IMR-90 (cell line): ENCODE data around the gene KLHL11.

Experiments used
- CTCF ChIP-seq: conservative IDR thresholded peaks from 2 replicates; pipeline ENCODE4 v1.5.1; 2012; ENCODE audit warnings: mild to moderate bottlenecking, low read depth, low read length, improper control_type of control experiment
- POLR2A ChIP-seq: IDR thresholded peaks from 2 replicates; pipeline ENCODE4 v1.6.1; 2012; ENCODE audit warnings: mild to moderate bottlenecking, low read depth, low read length
- TF ChIP-seq, protein P1 (sequence below): fragments of 150-350 bp; IDR thresholded peaks from 2 replicates; pipeline ENCODE4 v1.6.1; 2017; ENCODE audit warnings: mild to moderate bottlenecking, antibody characterized with exemption, low read length, low read depth
- TF ChIP-seq, protein P2 (sequence below): fragments of 150-350 bp; IDR thresholded peaks from 2 replicates; pipeline ENCODE4 v1.6.1; 2016; ENCODE audit warnings: low read depth, mild to moderate bottlenecking, low read length, moderate library complexity, borderline replicate concordance

GRCh38 chr17:41915020-41915419, 49.8 kb upstream of the KLHL11 start:
- TF ChIP-seq CTCF (no peak), POLR2A (no peak)
- TF ChIP-seq, protein P1, sequence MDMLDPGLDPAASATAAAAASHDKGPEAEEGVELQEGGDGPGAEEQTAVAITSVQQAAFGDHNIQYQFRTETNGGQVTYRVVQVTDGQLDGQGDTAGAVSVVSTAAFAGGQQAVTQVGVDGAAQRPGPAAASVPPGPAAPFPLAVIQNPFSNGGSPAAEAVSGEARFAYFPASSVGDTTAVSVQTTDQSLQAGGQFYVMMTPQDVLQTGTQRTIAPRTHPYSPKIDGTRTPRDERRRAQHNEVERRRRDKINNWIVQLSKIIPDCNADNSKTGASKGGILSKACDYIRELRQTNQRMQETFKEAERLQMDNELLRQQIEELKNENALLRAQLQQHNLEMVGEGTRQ: no peak
- TF ChIP-seq, protein P2, sequence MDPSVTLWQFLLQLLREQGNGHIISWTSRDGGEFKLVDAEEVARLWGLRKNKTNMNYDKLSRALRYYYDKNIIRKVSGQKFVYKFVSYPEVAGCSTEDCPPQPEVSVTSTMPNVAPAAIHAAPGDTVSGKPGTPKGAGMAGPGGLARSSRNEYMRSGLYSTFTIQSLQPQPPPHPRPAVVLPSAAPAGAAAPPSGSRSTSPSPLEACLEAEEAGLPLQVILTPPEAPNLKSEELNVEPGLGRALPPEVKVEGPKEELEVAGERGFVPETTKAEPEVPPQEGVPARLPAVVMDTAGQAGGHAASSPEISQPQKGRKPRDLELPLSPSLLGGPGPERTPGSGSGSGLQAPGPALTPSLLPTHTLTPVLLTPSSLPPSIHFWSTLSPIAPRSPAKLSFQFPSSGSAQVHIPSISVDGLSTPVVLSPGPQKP: no peak
